Measurements from ENCODE around the gene IFFO2. TPM values are rescaled to one million over a fixed set of nuclear protein-coding genes. Genes with fewer than 3 reads are reported as not detected.

IFFO2 gene
- total and polyA plus RNA-seq, 2 of the 13 experiments (the other 11 are each of a cell fraction or from before 2014, with no cell fraction given): 7.3 to 16.7 TPM

- WGBS (ENCODE audit: low lambda C conversion rate): 96% methylated on average over 6 of the region's 6 CpGs
- TF ChIP-seq ZFP36 (IDR thresholded peaks at IDR 0.05; ENCODE audit: borderline replicate concordance, low read depth, low read length, partially characterized antibody) (no peak), ZNF780A (CRISPR knock-in tag; IDR thresholded peaks at IDR 0.05) (no peak), ZNF20 (CRISPR knock-in tag; IDR thresholded peaks at IDR 0.05) (no peak), IKZF4 (CRISPR knock-in tag; IDR thresholded peaks at IDR 0.05; ENCODE audit: borderline replicate concordance, low read depth, not compliant biosample characterization) (no peak), ZNF776 (CRISPR knock-in tag; IDR thresholded peaks at IDR 0.05) (no peak), REPIN1 (CRISPR knock-in tag; IDR thresholded peaks at IDR 0.05; ENCODE audit: borderline replicate concordance, low read depth) (no peak), TIGD3 (CRISPR knock-in tag; IDR thresholded peaks at IDR 0.05; ENCODE audit: borderline replicate concordance) (no peak), KDM5A (IDR thresholded peaks at IDR 0.05; ENCODE audit: borderline replicate concordance, low read length) (no peak), ZNF639 (CRISPR knock-in tag; conservative IDR thresholded peaks at IDR 0.05) (no peak), FOXP1 (IDR thresholded peaks at IDR 0.05) (no peak), FOXP1 (CRISPR knock-in tag; IDR thresholded peaks at IDR 0.05) (no peak), ZSCAN5A (CRISPR knock-in tag; IDR thresholded peaks at IDR 0.05; ENCODE audit: borderline replicate concordance) (no peak), DBP (CRISPR knock-in tag; IDR thresholded peaks at IDR 0.05; ENCODE audit: not compliant biosample characterization) (no peak), HHEX (CRISPR knock-in tag; IDR thresholded peaks at IDR 0.05) (no peak)
- Histone ChIP-seq H4K20me1 (ENCODE audit: insufficient read depth, low read length) (peaks cover 32% of the 10 kb centered on the region), H3K27ac (ENCODE audit: extremely low read length, insufficient read depth, low read length) (no peak overlapping the region), H3K27me3 (ENCODE audit: control insufficient read depth in 1 of 2, insufficient read depth in 2 of 2, low read length in 2 of 2) (no peaks in the 10 kb centered on the region), H3K4me1 (ENCODE audit: insufficient read depth, low read length) (no peaks in the 10 kb centered on the region), H2AFZ (ENCODE audit: low read length) (no peak overlapping the region), H3K9ac (ENCODE audit: insufficient read depth, low read depth, low read length) (no peak overlapping the region), H3K4me2 (ENCODE audit: low read depth, low read length) (no peak overlapping the region), H3K79me2 (ENCODE audit: insufficient read depth, low read length) (no peaks in the 10 kb centered on the region), H3K9me3 (ENCODE audit: low read length) (no peaks in the 10 kb centered on the region), H3K36me3 (replicated peaks in 1 of 2; ENCODE audit: control insufficient read depth in 1 of 2, insufficient read depth in 2 of 2, low read length in 2 of 2) (peaks cover 56 to 92% of the 10 kb centered on the region in 2 experiments), H3K4me3 (replicated peaks in 1 of 3; ENCODE audit: insufficient read depth in 1 of 3, low read depth in 2 of 3, low read length in 3 of 3) (no peak overlapping the region)
- ChIA-PET CTCF (ENCODE audit: low intra/inter-chr PET ratio, low total read pairs) (interaction anchor here (1.1 to 3.0 kb wide), 6 partner anchors 18 to 212 kb away, joined by 3 to 29 read pairs (median 6); partner anchors contain the start of gene ALDH4A1), POLR2A (interaction anchor here (0.9 to 1.3 kb wide), 2 partner anchors 15 to 18 kb away, joined by 3 to 13 read pairs; partner anchors contain the start of gene ALDH4A1)
- no peak for FAIRE-seq
- DNase-seq (ENCODE audit: low spot score): no peak
- no TSS peak for BruUV-seq (replicated peaks)
- in situ Hi-C loops (cut with HindIII; ENCODE audit: extremely low pct_ligation_motif_present, low pct_unique_long_range_greater_than_20kb): no loop called here
- ATAC-seq: peak; percentile 10; the same call in 2 of the 3 replicates
- intact Hi-C loops (cut with micrococcal nuclease; ENCODE audit: unreplicated experiment): loop anchor here (1.0 to 2.0 kb wide), 2 partner anchors 16 to 29 kb away; no protein-coding TSS in a partner anchor
Measured at GRCh38 chr1:18884727-18885126, 71.7 kb downstream of the IFFO2 start.
